Cerebellar cortex (tissue), 1 donor: ENCODE results near the gene ZNF283.
"Not testable (repeated sequence)": the region's sequence is repeated elsewhere in the genome, so short reads cannot be mapped to it uniquely, and the experiment has no call there.

Experiments used
- DNase-seq: peaks from one replicate; pipeline ENCODE4 v3.0.0-alpha.2; 2015; ENCODE audit warnings: low spot score

ZNF283 gene

DNA sequence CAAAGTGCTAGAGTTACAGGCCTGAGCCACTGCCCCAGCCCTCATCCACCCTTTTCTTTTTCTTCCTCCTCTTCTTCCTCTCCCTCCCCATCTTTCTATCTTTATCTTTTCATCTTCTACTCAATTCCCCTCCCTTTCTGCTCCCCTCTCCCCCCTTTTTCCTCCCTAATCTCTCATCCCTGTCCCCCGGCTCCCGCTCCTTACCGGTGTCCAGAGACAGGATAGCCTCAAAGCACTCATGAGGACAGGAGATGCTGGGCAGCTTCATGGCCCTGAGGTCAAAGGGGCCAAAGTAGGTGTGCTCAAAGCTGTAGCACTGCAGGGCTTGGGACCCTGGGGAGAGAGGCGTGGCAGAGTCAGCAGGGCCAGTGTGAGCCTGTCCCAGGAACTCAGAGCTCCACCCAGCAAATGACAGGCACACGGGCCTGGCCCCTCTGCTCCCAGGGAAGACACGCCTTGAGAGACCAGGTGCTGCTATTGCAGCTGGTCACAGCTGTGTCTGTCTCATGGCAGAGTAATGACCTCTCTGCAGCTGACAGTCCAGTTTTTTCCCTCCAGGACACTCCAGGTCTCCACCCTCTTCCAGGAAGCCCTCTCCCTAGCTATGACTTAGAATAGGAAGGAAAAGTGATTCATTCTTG is 27.5 kb upstream of the ZNF283 start:
- DNase-seq = no peak

DNA sequence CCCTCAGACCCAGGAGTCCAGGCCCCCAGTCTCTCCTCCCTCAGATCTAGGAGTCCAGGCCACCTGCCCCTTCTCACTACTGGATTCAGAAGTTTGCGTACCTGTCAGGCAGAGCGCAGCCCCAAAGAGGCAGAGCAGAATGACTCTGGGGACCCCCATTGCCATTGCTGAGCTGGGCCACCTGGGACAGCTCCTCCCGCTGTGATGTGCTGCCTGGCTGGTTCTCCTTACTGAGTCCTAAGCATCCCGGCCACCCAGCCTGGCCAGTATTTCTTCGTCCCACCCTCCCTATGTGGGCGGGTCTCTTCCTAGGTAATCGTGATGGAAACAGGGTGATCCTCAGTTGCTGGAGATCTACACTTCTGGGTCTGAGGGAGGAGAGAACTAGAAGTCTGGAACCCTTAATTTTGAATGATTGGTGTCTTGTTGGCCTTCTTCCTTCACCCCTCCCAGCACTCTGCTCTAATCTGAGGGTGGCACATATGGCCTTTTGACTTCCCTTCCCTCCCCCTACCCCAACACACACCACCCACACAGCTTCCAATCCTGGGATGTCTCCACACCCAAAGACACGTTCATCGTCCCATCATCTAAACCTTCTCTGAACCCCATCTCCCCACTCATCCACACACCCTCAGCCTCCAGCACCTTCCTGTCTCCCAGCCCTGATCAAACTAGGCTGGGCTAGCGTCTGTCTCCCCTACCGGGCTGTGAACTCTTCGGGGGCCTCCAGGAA is 24.7 kb upstream of the ZNF283 start, which contains the start of gene LYPD5:
LYPD5 (minus strand) TSS at position 232 of the 736 bp plus-strand sequence; CDS start at position 165, 67 bp downstream.
- no peak for DNase-seq

DNA sequence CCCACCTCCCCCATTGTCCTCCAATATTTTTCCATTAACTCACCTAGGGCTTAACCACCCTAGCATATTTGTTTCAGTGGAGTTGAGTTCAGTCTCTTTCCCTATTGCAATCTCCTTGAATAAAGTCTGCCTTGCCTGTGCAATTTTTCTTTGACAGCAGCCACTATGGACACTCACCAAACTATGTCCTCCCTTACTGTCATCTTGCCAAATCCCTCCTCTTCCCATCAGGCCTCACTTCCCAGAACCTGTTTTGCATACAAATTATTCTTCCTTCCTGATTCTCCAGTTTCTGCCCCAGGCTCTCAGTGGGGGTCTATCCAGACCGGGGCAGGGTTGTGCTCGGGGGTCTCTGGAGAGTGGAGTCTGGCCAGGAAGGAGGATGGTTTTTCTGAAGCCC is 22.7 kb upstream of the ZNF283 start:
- no peak for DNase-seq

DNA sequence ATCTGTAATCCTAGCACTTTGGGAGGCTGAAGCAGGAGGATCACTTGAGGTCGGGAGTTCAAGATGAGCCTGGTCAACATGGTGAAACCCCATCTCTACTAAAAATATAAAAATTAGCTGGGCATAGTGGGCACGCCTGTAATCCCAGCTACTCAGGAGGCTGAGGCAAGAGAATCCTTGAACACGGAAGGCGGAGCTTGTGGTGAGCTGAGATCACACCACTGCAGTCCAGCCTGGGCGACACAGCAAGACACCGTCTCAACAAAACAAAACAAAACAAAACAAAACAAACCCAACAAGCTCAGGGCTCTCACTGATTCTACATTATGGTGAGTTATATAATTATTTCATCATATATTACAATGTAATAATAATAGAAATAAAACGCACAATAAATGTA is 20.7 kb upstream of the ZNF283 start:
- not testable (repeated sequence) for DNase-seq

DNA sequence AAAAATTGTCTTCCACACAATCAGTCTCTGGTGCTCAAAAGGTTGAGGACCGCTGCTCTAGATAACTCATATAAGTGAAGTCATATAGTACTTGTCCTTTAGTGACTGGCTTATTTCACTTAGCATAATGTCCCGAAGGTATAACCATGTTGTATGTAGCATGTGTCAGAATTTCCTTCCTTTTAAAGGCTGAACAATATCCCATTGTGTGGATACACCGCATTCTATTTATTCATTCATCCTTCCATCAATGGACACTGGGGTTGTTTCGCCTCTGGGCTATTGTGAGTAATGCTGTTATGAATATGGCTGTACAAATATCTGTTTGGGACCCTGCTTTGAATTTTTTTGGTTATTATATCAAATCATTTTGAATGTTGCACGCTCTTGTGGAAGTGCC is 20.3 kb upstream of the ZNF283 start:
- DNase-seq = no peak

DNA sequence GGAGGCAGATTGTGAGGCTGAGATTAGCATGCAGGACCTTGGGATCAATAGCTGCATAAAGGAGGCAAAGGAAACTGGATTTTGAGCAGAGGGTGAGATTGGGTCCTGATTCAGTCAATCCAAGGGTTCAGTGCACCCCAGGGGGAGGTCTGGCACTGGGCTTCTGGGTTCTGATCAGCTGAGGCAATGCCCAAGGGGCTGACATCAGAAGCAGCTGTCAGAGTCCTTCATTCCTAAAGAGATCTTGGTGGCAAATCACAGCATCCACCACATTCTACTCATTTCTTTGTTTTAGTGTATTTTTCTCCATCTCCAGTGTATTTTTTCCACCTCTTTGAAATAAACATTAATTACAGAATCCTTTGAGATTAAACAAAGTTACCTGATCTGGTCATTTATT is 19.5 kb upstream of the ZNF283 start:
- no peak for DNase-seq

DNA sequence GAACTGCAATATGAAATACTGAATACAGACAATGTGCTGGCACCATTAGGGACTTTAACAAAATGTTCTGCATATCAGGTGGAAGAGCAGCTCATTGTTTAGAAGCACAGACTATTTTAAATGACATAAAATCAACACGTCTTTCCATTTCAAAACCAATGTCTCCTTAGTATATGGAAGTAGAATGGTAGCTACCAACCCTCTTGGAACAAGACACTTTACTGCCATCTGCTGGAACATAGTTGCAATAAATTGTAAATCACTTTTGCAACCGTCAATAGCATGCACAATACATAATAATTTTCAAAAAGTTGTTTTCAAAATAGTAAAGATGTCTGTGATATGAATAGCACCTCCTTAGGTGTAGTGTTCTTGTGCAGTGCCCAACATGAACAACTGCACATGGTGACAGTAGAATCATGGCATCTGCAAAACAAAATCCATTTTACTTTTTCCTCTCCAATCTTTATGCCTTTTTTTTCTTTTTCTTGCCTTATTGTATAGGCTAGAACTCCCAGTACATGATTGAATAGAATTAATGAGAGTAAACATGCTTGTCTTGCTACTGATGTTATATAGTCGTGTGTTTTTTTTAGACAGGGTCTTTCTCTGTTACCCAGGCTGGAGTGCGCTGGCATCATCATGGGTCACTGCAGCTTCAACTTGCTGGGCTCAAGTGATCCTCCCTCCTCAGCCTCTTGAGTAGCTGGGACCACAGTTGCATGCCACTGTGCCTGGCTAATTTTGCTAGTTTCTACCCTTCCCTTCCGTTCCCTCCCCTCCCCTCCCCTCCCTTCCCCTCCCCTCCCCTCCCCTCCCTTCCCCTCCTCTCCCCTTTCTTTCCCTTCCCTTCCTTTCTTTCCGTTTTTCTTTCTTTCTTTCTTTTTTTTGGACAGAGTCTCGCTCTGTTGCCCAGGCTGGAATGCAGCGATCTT is 17.1 kb upstream of the ZNF283 start:
- peak; percentile 59 for DNase-seq

DNA sequence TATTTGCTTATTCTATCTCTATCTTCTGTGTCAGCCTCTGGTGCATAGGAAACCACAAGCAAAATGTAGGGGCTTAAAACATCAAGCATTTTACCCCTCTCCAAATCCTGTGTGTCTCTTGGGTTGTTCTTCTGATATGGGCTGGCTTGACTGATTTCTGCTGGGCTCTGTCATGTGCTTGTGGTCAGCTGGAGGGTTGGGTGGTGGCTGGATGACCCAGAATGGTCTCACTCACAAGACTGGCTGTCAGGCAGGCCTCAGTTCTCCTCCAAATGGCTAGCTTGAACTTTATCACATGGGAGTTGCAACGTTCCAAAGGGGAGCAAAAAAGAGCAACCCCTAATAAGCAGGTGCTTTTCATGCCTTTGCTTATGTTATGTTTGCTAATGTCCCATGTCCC is 15.3 kb upstream of the ZNF283 start:
- no peak for DNase-seq

DNA sequence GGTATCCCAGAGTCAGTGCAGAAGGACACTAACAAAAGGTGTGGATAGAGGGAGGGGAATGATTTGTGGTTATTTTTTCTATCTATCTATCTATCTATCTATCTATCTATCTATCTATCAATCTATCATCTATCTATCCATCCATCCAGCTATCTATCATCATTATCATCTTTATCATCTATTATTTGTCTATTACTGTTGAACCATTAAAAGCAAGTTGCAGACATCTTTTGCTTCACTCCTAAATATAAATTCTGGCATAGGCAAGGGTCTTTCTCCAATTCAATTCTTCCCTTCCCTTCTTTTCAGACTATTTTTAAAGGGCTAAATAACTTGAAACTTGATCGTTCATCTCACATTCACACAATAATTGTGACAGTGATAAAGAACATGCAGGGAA is 14.9 kb upstream of the ZNF283 start:
- no peak for DNase-seq

DNA sequence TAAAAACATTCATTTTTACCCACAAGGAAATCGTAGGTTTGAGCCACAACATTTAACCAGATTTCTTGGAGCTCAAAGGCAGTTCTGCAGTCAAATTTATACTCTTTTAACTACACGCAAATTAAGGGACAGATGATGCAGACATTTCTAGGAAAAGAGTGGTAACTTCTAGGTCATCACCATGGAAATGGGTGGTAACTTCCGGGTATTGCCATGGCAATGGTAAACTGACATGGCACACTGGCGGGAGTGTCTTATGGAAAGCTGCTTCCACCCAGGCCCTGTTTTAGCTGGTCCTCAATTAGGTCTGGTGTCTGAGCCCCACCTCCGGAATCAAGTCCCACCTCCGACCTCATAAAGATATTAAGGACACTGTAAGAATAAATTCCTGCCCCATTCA is 14.4 kb upstream of the ZNF283 start:
- DNase-seq = no peak

DNA sequence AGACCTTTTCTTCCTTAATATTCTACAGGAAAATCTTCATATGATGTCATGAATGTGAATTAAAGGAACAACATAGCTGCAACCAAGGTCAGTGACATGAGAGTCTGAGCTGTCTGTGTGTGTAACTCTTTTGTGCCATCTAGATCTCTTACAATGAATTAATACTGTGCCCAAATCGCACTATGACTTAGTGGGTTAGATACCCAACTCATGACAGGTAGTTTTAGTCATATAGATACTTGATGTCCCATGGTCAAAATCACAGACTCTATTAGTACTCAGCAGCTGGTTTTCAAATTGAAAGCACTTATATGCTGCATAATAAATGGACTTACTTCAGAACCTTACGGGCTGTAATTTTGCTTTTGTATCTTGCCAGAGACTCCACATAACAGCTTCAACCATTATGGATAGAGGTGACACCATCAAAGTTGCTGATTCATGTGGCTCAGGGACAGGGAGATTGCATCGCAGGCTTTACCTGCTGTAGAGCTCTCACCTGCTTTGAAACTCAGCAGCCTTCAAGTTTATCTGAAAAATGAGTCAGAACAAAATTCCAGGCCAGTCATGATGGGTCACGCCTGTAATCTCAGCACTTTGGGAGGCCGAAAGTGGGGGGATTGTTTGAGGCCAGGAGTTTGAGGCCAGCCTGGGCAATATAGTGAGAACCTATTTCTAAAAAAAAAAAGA is 12.3 kb upstream of the ZNF283 start:
- DNase-seq = no peak

DNA sequence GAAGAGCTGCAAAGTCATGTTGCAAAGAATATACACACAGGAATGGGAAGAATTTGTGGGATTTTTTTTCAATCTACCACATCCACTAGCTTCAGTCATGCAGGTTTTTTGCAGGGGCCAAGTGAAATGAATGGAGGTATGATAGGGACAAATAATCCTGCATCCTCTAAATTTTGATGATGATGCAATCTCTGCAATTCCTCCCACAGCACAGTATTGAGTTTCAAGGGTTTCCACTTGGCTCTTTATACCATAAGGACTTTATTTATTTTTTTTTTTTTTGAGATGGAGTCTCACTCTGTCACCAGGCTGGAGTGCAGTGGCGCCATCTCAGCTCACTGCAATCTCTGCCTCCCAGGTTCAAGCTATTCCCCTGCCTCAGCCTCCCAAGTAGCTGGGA is 9.7 kb upstream of the ZNF283 start:
- not testable (repeated sequence) for DNase-seq

DNA sequence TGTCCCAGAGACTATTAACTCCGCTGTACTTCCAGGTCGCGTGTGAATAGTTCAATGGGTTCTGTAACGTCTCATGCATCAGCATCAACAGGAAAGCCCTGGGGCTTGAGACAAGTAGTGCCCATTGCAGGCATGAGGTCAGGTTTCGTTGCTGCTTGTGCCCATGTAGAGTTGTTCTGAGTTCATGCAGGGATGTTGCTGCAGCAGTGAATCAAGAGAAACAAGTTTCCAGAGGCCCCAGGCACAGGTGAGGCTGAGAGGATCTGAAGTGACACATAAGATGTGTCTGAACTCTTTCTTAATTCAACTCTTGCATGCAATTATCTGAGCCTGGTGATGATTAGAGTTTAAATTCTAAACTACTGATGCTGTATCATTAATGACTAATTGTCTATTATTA is 8.6 kb upstream of the ZNF283 start:
- DNase-seq = no peak

DNA sequence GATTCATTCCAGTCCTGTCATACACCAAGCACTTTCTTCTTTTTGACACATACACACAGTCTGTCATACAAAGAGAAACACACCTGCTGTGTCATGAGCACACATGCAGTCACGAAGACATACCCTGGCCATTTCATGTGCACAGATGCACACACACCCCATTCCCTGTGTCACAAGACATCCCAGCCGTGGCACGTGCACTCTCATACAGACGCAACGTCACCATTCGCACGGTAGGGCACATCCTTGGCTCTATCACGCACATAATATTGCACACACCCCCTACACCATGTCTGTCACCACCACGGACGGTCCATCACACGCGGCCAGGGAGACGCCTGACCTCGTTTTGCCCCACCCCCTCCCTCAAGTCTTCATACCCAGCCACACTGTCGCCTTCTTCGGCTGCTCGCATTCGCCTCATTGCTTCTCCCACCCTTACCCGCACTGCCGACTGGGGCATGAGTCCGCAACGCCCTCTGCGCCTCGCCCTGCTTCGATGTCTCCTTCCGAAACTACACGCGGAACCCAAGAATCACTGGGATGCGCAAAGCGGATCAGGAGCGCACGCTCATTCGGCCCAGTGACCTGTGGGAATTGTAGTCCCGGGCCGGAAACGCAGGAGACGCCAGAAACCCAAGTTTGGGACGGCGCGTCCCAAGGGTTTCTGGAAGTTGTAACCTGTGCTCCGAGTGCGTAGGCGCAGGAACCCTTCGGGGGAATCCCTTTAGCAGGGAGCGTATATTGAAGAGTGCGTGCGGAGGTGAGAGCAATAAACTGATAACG is 6.8 kb upstream of the ZNF283 start:
- DNase-seq = peak; percentile 17

DNA sequence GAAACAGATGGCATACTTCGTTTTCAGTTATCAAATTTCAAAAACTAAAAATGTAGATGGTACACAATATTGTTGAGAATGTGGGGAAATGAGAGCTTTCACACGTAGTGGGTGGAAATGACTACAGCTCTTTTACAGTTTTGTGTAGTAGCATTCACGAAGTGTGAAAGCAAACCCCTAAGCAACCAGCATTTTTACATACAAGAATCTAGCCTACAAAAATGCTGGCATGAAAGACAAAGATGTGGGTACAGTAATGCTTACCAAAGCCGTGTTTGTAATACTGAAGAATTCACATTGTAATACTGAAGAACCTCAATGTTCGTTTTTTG is 6.3 kb upstream of the ZNF283 start:
- DNase-seq = no peak

DNA sequence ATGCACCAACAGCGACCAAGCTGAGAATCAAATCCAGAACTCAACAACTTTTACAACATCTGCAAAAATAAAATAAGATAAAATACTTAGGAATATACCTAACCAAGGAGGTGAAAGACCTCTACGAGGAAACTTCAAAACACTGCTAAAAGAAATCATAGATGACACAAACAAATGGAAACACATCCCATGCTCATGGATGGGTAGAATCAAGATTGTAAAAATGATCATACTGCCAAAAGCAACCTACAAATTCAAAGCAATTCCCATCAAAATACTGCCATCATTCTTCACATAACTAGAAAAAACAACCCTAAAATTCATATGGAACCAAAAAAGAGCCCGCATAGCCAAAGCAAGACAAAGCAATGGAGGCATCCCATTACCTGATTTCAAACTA is 3.3 kb upstream of the ZNF283 start:
- DNase-seq = not testable (repeated sequence)

DNA sequence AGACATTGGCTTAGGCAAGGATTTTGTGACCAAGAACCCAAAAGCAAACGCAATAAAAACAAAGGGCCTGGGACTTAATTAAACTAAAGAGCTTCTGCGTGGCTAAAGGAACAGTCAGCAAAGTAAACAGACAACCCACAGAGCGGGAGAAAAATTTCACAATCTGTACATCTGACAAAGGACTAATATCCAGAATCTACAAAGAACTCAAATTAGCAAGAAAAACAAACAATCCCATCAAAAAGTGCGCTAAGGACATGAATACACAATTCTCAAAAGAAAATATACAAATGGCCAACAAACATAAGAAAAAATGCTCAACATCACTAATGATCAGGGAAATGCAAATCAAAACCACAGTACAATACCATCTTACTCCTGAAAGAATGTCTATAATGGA is 2.5 kb upstream of the ZNF283 start:
- not testable (repeated sequence) for DNase-seq

DNA sequence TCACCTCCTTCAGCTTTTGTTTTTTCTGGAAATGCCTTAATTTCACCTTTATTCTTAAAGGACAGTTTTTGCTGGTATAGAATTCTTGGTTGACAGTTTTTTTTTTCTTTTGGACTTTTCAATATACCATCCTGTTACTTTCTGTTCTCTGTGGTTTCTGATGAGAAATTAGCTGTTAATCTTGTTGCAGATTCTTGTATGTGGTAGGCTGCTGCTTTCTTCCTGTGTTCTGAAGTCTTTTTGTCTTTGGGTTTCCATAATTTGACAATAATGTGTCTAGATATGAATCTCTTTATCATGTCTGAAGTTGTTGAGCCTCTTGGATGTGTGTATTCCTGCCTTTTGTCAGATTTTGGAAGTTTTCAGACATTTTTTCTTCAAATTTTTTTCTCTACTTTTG is 12.0 kb downstream of the ZNF283 start:
- no peak for DNase-seq

DNA sequence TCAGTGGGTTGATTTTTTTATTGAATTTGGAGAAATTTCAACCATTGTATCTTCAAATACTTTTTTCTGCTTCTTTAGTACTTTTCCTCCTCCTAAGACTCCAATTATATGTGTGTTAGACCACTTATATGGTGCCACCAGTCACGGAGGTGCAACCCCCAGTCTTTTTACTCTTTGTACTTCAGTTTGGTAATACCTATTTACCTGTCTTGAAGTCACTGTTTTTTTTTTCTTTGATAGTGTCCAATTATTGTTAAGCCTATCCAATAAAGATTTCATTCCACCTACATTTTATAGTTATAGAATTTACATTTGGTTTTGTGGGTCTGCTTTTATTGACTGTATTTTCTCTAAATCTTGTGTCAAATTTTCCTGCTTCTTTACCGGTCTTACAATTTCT is 14.9 kb downstream of the ZNF283 start:
- DNase-seq = no peak

DNA sequence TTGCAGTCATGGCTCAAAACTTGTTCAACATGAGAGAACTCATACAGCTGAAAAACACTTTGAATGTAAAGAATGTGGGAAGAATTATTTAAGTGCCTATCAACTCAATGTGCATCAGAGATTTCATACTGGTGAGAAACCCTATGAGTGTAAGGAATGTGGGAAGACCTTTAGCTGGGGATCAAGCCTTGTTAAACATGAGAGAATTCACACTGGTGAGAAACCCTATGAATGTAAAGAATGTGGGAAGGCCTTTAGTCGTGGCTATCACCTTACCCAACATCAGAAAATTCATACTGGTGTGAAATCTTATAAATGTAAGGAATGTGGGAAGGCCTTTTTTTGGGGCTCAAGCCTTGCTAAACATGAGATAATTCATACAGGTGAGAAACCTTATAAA is 20.1 kb downstream of the ZNF283 start:
- no peak for DNase-seq

DNA sequence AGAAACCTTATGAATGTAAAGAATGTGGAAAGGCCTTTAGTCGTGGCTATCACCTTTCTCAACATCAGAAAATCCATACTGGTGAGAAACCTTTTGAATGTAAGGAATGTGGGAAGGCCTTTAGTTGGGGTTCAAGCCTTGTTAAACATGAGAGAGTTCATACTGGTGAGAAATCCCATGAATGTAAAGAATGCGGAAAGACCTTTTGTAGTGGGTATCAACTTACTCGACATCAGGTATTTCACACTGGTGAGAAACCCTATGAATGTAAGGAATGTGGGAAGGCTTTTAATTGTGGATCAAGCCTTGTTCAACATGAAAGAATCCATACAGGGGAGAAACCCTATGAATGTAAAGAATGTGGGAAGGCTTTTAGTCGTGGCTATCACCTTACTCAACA is 20.8 kb downstream of the ZNF283 start:
- no peak for DNase-seq
